ENCODE results near the gene DIP2C. TPM values are rescaled to one million over a fixed set of nuclear protein-coding genes. Genes with fewer than 3 reads are reported as not detected.
A peak's percentile ranks its signal among the peaks of the same experiment; 100 is the strongest.
"Not testable (repeated sequence)": the region's sequence is repeated elsewhere in the genome, so short reads cannot be mapped to it uniquely, and the experiment has no call there.

DIP2C gene
- polyA plus RNA-seq, 1 donor = 21.6 TPM

DNA sequence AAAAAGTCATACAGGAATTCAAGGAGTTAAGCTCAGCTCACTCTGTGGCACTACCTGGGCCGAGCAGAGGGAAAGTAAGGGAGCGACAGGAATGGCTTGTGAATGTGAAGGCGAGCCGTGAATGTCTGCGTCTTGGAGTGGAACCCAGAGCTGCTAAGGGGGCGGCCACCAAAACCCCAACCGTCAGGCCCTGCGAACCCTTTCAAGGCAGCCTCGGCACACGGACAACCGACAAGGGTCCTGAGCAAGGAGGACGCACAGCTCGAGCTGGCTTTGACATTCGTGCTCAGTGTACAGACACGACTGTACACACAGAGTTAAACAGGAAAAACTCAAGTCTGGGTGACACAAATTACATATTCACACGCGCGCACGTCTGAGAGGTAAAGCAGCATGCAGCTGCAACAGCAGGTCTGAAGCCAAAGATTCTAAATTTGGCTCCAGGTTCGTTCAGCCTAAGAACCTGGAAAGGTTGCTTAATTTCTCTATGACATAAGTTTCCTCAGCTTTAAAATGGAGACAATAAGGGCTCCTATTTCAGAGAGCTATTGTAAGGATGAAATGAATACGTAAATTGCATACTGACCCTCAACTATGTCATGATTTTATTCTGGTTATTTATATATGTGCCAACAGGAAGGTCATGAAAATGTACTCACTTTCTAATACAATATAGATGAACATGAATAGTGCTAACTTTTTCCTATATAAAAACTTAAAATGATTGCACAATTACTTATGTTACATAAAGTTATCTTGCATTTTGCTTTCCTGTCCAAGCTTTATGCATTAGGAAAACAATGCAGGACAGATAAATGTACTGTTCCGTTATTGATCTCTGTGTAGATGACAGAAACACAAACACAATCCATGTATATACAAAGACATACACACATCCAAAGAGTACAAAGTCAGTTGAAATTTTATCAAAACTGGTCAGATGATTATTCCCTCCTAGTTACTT is 361.3 kb downstream of the DIP2C start:
- no peak for DNase-seq

DNA sequence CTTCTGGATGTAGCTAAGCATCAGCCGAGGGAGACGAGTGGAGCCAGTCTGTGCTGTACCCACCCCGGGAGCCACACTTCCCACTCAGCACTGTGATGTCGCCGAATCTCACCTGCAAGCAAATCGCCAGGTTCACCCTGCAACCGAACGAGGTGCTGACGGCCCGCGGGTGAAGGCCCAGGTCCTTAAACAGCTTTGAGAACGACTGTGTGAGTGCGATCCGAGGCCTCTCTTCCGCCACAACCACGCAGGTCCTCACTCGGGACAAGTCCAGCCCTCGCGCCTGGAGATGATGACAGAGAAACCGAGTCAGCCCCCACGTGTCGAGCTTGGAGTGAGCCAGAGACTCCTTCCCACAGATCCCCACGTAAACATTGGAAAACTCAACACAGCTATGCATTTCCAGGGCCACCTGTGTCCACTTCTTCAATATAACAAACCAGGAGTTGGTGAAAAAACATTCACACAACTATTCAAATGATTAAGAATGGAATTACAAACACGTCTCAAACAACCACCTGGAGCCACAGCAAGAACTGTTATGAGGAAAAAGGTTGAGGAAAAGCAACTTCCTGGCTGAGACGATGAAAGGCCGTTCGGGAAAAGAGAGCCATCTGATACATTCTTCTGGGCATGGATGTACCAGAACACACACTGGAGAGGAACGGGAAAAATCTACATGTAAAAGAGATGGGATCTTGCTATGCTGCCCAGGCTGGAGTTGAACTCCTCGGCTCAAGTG is 362.4 kb downstream of the DIP2C start:
- no peak for DNase-seq

DNA sequence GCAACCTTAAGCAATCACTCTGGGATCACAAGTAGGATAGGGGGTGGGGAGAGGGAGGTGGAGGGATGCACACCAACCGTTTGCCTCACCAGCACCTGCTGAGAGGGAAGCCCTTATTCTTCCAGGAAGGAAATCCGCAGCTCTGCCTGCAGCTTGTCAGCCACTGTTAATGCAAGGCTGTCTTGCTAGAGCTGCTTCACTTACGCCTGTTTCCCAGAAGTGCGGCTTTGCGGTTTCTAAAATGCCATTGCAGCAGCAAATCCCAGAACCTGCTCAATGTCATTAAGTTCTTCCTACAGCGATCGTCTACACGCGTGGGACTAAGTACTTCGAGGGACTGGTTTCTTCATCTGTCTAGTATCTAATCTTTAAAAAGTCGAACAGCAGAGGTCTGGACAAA is 363.1 kb downstream of the DIP2C start:
- DNase-seq = no peak

DNA sequence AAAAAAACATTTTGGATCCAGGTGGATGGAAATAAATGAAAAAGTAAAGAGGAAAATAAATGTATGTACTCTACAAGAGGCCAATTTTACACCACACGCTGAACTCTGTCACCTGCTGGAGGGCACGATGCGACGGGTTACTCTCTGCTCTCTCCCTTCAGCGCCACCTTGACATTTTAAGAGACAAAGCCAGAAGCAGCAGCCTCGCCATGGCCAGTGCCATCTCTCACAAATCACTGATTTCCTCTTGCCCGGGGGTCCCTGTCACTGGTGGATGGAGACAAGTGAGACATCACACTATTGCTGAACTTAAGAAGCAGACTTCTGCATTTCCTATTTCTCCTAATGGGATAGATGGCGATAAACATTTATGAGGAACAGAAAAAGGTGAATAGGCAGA is 364.2 kb downstream of the DIP2C start:
- DNase-seq = no peak

DNA sequence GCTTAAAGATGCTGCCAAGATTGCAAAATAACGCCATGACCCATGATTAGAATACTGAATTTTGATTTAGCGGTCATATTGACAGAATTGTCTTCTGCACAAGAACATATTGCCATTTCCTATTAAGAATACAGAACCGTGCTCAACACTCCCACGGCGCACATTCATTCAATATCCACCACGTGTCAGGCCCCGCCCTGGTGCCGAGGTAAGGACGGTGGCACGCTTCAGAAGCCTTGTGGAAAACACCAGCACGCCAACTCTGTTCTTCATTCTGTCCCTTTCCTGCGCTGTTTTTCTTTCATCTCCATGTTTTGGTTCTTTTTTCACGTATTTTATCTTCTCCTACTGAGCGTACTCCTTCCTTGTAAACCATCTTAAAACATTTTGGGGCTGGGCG is 364.9 kb downstream of the DIP2C start:
- DNase-seq = no peak

DNA sequence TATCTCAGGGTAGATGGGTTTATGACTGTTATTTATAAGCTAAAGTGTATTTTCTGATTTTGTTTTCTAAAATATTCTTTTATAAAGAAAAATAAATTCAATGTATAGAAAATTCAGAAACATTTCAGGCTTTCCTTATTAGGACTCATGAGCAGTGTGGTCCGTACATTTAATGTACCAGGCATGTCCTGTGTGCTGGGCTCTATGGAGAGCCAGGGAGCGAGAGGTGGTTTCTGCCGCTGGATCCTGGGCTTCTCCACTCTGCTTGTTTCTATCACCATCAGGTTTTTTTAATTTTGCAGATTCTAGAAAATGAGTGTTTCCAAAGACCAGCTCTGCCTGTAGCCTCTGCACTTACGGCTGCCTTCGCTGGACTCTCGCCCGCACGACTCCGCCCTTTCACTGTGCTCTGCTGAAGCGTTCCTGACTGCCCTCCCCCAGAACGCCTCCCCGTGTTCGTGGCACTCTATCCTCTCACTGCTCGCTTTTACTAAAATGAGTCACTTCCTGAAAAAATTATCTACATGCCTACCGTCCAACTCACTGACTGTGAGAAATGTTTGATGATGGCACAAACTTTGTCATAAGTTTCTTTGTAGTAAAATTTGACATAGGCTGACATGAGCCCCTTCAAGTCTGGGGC is 365.7 kb downstream of the DIP2C start:
- no peak for DNase-seq

DNA sequence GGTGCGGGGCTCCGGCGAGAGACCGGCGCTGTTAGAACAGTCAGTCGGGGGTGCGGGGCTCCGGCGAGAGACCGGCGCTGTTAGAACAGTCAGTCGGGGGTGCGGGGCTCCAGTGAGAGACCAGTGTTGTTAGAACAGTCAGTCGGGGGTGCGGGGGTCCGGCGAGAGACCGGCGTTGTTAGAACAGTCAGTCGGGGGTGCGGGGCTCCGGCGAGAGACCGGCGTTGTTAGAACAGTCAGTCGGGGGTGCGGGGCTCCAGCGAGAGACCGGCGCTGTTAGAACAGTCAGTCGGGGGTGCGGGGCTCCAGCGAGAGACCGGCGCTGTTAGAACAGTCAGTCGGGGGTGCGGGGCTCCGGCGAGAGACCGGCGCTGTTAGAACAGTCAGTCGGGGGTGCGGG is 366.4 kb downstream of the DIP2C start:
- DNase-seq = not testable (repeated sequence)

DNA sequence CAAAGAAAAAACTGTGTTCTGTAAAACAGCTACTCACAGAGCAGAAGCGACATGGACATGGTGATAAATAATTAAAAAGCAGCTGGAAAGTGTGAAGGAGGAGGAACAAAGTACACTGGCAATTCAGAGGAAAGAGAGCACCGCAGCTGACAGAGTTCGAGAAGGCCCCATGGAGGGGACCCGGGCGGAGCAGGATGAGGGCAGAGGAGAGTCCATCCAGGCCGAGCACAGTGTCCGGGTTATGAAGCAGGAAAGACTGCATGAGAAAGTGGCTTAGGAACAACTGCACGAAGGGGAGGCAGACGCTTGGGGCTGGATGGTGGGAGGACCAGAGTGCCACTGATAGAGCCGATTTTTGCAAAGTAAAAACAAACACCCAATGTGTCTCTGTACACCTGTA is 368.7 kb downstream of the DIP2C start:
- DNase-seq = no peak

DNA sequence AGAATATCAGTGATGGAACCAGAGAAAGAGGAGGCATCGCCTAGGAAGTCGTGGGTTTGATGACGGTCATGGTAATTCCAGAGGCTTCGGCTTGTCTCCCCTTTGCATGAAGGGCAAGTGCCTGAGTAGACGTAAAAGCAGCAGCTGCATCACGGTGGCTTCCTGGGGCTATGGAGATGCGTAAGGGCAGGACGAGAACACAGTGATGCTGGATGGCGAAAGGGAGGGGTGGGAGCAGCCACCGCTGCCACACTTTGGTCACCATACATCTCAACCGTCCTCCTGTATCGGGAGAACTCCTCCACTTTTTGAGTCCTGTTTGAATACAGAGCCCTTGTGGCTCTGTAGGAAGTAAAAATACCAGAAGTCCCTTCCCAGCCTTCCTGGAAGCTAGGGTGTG is 371.5 kb downstream of the DIP2C start:
- no peak for DNase-seq

DNA sequence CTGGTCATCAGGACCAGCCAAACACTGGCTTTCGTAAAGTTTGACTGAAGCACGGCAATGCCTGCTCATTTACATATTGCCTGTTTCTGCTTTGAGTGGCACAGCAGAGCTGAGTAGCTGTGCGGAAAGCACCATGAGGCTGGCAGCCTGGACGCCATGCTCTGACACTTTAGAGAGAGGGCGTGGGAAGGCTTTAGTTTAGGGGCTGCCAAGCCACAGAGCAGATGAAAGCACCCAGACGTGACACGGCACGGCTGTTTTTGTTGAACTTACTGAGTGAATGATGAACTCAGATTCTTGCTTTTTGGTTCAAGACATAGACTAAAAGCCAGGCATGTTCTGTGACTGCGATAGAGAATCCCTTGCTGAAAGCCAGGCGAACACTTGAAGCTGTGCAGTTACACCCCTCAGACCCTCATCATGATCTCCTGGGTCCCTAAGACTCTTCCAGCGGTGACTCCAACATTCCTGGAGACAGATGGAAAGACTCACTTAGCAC is 372.1 kb downstream of the DIP2C start:
- DNase-seq = peak; percentile 69

DNA sequence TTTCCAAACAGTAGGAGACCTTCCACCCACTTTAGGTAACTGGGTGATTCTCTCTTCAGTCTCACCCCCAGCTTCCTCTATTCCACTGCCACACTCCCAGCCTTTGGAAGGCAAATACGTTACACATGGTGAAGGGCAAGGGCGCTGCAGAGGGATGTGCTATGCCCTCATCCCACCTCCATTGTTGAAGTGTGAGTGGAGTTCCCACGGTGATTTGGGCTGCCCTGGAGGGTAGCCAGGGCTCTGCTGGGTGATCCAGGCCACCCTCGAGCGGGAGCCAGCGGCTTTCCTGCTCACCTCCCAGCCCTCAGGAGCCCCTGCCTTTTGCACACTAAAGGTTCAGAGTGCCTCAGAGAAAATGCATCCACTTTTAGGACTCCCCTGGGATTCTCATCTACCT is 373.1 kb downstream of the DIP2C start:
- no peak for DNase-seq

DNA sequence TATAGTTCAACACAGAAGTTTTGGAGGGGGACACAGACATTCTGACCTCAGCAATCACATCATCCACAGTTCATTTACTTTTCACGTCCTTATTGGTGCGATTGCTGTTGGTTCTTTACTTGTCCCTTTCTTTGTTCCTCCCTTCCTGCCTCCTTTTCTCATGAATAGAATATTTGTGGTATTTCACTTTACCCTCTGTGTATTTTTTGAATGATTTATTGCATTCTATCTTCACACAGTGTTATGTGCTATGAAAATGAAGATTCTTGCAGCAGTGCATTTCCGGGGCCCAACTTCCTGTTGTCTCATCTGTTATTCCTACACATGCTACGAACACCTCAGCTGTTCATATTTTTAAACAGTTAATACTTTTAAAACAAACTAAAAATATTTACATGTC is 374.6 kb downstream of the DIP2C start:
- no peak for DNase-seq

DNA sequence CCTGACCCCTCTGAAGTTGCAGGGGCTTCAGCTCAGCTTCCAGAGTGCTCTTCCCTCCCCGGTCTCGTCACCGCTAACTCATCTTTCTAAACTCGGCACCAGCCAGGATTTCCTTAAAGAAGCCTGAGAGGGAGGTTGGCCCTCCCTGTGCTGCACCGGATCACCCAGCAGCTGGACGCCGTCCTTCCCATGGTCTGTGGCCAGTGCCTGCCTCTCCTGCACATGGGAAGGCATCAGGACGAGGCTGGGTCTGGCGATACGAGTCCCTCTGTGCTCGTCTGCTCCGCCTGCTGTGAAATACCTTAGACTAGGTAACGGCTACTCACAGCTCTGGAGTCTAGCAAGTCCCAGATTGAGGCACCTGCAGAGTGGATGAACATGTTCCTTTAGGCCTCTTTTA is 375.1 kb downstream of the DIP2C start:
- no peak for DNase-seq

DNA sequence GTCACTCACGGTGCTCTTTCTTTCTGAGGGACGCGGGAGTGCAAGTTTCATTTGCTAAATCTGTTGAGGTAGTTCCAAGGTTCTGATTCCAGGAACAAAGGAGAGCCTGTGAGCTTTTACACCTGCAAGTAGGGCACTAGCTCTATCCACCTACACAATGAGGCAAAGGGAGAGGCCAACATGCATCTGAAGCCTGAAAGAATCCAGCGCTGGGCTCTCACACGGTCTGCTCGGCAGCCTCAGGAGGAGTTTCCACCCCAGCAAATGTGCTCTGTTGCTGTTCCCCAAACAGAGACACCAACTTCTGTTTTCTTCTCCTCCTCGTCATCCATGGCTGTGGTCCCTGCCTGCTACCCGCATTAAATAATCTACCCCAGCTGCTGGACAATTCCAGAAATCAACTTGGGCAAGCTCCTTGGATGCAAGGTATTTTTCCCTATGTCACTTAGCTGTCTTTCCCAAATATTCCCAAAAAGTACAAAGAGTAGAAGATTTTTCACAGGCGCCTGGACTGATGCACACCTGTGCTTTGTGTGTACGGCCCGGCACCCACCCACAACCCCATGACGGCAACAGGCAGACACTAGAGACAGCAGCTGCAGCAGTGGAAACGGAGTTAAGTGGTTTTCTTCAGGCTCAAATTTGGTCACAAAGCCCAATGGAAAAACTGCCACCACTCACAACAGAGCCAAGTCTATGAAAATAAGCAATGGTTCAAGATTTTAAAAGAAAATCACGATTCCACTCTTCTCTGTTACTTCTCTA is 377.4 kb downstream of the DIP2C start:
- no peak for DNase-seq

DNA sequence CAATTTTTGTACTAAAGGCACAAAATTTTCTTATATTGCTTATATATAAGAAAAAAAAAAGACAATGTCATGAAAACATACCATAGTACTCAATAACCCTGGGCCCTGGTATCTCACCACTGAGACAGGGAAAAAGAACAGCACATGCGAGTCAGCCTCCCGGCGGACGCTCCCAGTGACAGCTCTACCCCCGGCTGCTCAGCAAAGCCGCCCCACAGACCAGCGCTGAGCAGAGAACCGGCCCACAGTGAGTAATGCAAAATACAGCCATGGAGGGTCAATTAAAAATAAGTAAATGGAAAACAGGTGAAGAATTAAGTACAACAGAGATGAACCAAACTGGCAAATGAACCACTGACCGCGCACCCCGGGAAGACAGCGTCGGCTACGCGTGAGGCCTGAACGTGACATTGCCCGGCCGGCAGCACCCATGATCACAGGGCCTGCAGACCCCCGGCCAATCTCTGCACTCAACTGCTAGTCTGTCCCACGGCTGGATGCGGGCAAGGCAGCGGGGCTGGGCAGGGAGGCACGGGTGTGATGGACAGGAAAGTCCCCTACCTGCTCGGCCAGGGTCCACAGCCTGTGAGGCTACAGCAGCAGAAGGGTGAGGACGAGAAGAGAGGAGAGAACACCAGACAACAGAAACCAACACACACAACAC is 378.4 kb downstream of the DIP2C start:
- no peak for DNase-seq

DNA sequence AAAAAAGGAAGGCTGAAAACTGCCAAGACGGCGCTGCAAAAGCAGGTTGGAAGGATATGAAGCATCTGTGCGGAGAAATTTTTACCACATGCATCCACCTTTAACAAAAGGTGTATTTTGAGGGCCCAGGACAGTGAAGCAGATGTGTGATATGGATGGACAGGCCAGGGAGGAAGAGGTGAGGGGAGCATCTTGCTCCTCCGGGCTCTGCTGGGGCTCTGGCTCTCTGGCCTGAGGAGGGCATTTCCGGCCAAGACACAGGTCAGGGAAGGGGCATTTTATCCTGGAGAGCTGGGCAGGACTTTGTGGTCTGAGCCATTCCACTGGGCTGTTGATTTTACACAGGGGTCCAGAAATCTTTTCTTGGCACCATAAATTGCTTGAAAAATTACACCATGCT is 379.1 kb downstream of the DIP2C start:
- no peak for DNase-seq

DNA sequence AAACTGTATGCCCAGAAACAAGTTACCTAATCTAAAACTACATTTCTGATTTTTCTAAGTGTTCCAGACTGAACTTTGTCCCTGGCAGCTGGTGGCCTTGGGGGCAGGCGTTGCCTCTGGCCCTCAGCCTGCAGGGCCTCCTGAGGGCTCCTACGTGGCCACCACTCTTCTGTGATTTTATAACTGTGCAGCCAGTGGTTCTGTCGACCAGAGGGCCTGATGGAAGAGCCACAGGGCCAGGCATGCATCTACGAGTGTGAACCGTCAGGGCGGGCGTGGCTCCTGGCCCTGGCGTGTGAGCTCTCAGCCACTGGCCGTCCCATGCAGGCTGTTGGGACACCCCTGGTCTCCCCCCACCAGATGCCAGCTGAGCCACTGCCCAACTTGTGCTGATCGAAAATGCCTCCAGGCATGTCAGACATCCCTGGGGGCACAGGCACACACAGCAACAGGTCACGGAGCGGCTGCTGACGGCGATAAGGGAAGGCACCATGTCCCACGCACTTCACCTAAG is 380.8 kb downstream of the DIP2C start:
- DNase-seq = no peak

DNA sequence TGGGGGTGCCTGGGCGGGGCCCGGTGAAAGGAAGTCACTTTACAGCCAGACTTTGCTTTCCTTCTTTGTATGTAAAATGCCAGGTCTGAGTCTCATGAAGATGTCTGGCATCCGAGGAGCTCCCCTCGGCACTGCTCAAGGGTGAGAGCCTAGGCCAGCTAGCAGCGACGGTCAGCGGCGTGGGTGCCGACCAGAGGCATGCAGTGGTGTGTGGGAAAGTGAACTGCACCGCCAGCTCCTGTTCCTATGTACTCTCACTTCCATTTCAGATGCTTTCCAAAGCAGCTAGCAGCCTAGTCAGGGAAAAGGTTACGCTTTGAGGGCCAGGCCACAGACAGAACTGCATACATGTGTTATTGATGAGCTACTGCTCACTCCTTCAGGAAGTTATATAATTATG is 381.4 kb downstream of the DIP2C start:
- no peak for DNase-seq

DNA sequence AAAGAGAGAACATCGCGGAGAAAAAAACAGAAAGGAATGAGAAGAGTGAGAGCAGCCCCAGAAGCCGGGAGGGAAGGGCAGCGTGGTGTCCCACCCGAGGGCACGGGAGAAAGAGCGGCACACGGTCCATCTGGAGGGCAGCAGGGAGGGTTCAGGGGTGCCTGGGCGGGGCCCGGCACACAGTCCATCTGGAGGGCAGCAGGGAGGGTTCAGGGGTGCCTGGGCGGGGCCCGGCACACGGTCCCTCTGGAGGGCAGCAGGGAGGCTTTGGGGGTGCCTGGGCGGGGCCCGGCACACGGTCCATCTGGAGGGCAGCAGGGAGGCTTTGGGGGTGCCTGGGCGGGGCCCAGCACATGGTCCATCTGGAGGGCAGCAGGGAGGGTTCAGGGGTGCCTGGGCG is 381.8 kb downstream of the DIP2C start:
- no peak for DNase-seq

DNA sequence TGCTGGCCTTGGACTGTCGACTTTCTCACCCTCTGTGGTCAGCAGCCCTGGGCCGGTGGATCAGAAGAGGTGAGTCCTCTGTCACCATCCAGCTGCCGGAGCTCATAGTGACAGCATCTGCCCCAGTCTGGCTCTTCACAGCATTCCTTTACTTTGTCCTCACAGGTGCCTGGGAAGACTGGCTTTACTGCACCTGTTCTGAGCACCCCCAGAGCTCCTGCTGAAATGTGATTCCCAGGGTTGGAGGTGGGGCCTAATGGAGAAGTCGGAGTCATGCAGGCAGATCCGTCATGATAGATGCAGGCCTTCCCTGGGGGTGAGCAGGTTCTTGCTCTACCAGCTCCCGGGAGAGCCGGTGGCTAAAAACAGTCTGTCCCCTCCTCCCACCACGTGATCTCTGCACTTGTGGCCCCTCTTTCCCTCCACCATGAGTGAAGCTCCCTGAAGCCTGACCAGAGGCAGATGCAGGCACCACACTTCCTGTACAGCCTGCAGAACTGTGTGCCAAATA is 382.7 kb downstream of the DIP2C start:
- DNase-seq = peak; percentile 66
